Naive thymus-derived CD4-positive, alpha-beta T cell (primary cell): ENCODE results near the gene ATP1A3. TPM values are rescaled to one million over a fixed set of nuclear protein-coding genes. Genes with fewer than 3 reads are reported as not detected.
A peak's percentile ranks its signal among the peaks of the same experiment; 100 is the strongest.

Source experiments
- ATAC-seq: fragments of 150-1000 bp; cut with Tn5 transposase; 2 replicates; pipeline ENCODE4 v1.10.0; 2021; ENCODE audit warnings: mild to moderate bottlenecking, moderate library complexity
- CTCF ChIA-PET: fragments of 350-600 bp; sonication (Branson Sonifier 250); formaldehyde crosslinking; loops from one replicate; lab custom pipeline; 2021; ENCODE audit warnings: antibody characterized with exemption; lab: Charles Lee
- POLR2A ChIA-PET: fragments of 350-600 bp; sonication (Branson Sonifier 250); formaldehyde crosslinking; loops from one replicate; lab custom pipeline; 2021; ENCODE audit warnings: antibody characterized with exemption, inconsistent platforms; lab: Charles Lee
- DNase-seq, 9 donors: peaks; one replicate each; pipeline versions ENCODE4 v3.0.0 to v3.0.0-alpha.2; 2020 to 2022; ENCODE audit warnings: mixed read lengths in 1 of 9
- H3K27ac ChIP-seq: one replicate; pipeline ENCODE4 v1.7.0; 2013; ENCODE audit warnings: mild to moderate bottlenecking, low read depth, low read length, moderate library complexity
- H3K27me3 ChIP-seq, 2 donors: one replicate each; pipeline ENCODE4 v1.7.0; 2013; ENCODE audit warnings: low read length in 2 of 2, mild to moderate bottlenecking in 2 of 2, moderate library complexity in 2 of 2; ENCODE audit not compliant: control insufficient read depth in 2 of 2, insufficient read depth in 2 of 2
- H3K36me3 ChIP-seq, 3 experiments: 1 replicate in 2 of 3; 2 replicates in 1 of 3; pipeline ENCODE4 v1.7.0; 2013; ENCODE audit warnings: low read length in 3 of 3, mild to moderate bottlenecking in 3 of 3, moderate library complexity in 1 of 3; ENCODE audit not compliant: insufficient read depth in 3 of 3, control insufficient read depth in 2 of 3
- H3K4me1 ChIP-seq, 2 donors: one replicate each; pipeline ENCODE4 v1.7.0; 2013; ENCODE audit warnings: low read length in 2 of 2, mild to moderate bottlenecking in 2 of 2, moderate library complexity in 1 of 2; ENCODE audit not compliant: control insufficient read depth in 2 of 2, insufficient read depth in 2 of 2
- H3K4me3 ChIP-seq: 2 replicates; pipeline ENCODE4 v1.7.0; 2013; ENCODE audit warnings: mild to moderate bottlenecking, low read length
- H3K9me3 ChIP-seq, 3 experiments: 1 replicate in 2 of 3; 2 replicates in 1 of 3; pipeline ENCODE4 v1.7.0; 2013; ENCODE audit warnings: low read length in 3 of 3; ENCODE audit not compliant: control insufficient read depth in 2 of 3
- H3K27ac Mint-ChIP-seq, 9 donors: one replicate each; pipeline ENCODE4 v1.8.0; 2020 to 2022; ENCODE audit warnings: mixed read lengths in 9 of 9, mild to moderate bottlenecking in 8 of 9, moderate library complexity in 5 of 9, inconsistent platforms in 2 of 9
- H3K27me3 Mint-ChIP-seq, 5 donors: one replicate each; pipeline ENCODE4 v1.8.0; 2021 to 2022; ENCODE audit warnings: mixed read lengths in 5 of 5, mild to moderate bottlenecking in 1 of 5
- H3K36me3 Mint-ChIP-seq, 5 donors: one replicate each; pipeline ENCODE4 v1.8.0; 2020 to 2022; ENCODE audit warnings: mixed read lengths in 5 of 5, mild to moderate bottlenecking in 3 of 5, inconsistent platforms in 1 of 5
- H3K4me1 Mint-ChIP-seq, 7 donors: one replicate each; pipeline ENCODE4 v1.8.0; 2020 to 2022; ENCODE audit warnings: mixed read lengths in 7 of 7, mild to moderate bottlenecking in 3 of 7, inconsistent platforms in 1 of 7
- H3K4me3 Mint-ChIP-seq, 10 donors: one replicate each; pipeline ENCODE4 v1.8.0; 2020 to 2022; ENCODE audit warnings: mild to moderate bottlenecking in 10 of 10, mixed read lengths in 10 of 10, moderate library complexity in 6 of 10, inconsistent platforms in 2 of 10
- H3K9me3 Mint-ChIP-seq, 11 donors: one replicate each; pipeline ENCODE4 v1.8.0; 2020 to 2022; ENCODE audit warnings: mixed read lengths in 11 of 11, mild to moderate bottlenecking in 4 of 11, inconsistent platforms in 1 of 11, moderate library complexity in 1 of 11
- intact Hi-C, 2 donors: fragments of 100-400 bp; cut with micrococcal nuclease; formaldehyde crosslinking; loops; one replicate each; pipeline ENCODE4 v1.15.1; 2023
- polyA plus RNA-seq, 2 donors: library from polyadenylated mRNA; unstranded; fragments of 300-500 nt; fragmentation: Illumina TruSeq; gene quantifications; one replicate each; pipeline ENCODE4 v1.2.3, GENCODE V29; 2021
- total RNA-seq, 6 experiments: library from RNA in 5 of 6; stranded (reverse) in 5 of 6; gene quantifications; 1 replicate in 5 of 6; 2 replicates in 1 of 6; pipeline ENCODE4 v1.2.3 and lab custom pipeline; 2021 to 2026

Gene ATP1A3
- total and polyA plus RNA-seq, 7 experiments from 2014 or later = 0.54 to 5.0 (median 2.7) TPM

- H3K36me3 ChIP-seq = no peaks in the 10 kb centered on the region
- ChIA-PET CTCF (no interaction called here), POLR2A (no interaction called here)
- intact Hi-C loops = no loop called here
- H3K9me3 ChIP-seq = no peaks in the 10 kb centered on the region
- no peak overlapping the region for H3K27ac ChIP-seq
- no peaks in the 10 kb centered on the region for H3K36me3 Mint-ChIP-seq
- no peaks in the 10 kb centered on the region for H3K4me1 ChIP-seq
- H3K4me3 Mint-ChIP-seq = no peak overlapping the region
- DNase-seq = no peak
- peaks cover 0 to 4% of the 10 kb centered on the region in 2 donors for H3K27me3 ChIP-seq
- H3K27me3 Mint-ChIP-seq = peaks cover 0 to 27% (median 5%) of the 10 kb centered on the region in 5 donors
- H3K4me1 Mint-ChIP-seq = peaks cover 0 to 1% (median 0%) of the 10 kb centered on the region in 7 donors
- no peak overlapping the region for H3K4me3 ChIP-seq
- no peaks in the 10 kb centered on the region for H3K9me3 Mint-ChIP-seq
- no peak overlapping the region for H3K27ac Mint-ChIP-seq
- no peak for ATAC-seq
Observed at GRCh38 chr19:42024622-42025111, 30.6 kb upstream of the ATP1A3 start.

DNA sequence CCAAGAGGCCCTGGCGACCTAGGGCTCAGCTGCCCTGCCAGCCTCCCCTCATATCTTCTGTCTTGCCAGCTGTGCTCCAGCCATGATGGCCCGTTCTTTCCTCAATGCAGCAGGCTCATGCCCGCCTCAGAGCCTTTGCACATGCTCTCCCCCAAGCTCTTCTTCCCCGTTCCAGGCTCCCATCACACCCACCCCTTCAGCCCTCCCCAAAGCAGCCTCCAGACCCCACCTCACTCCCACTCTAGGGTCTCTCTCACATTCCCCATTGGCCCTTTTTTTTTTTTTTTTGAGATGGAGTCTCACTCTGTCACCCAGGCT is 29.9 kb upstream of the ATP1A3 start:
- Mint-ChIP-seq H3K36me3 (no peaks in the 10 kb centered on the region), H3K4me1 (peaks cover 0 to 1% (median 0%) of the 10 kb centered on the region in 7 donors), H3K27me3 (peaks cover 0 to 31% (median 5%) of the 10 kb centered on the region in 5 donors), H3K27ac (no peak overlapping the region), H3K4me3 (no peak overlapping the region), H3K9me3 (no peaks in the 10 kb centered on the region)
- POLR2A ChIA-PET = no interaction called here
- Histone ChIP-seq H3K9me3 (no peaks in the 10 kb centered on the region), H3K4me1 (no peaks in the 10 kb centered on the region), H3K27me3 (peaks cover 0 to 4% of the 10 kb centered on the region in 2 donors), H3K36me3 (no peaks in the 10 kb centered on the region), H3K4me3 (no peak overlapping the region), H3K27ac (no peak overlapping the region)
- CTCF ChIA-PET = no interaction called here
- DNase-seq = no peak
- intact Hi-C loops = no loop called here
- ATAC-seq = no peak

DNA sequence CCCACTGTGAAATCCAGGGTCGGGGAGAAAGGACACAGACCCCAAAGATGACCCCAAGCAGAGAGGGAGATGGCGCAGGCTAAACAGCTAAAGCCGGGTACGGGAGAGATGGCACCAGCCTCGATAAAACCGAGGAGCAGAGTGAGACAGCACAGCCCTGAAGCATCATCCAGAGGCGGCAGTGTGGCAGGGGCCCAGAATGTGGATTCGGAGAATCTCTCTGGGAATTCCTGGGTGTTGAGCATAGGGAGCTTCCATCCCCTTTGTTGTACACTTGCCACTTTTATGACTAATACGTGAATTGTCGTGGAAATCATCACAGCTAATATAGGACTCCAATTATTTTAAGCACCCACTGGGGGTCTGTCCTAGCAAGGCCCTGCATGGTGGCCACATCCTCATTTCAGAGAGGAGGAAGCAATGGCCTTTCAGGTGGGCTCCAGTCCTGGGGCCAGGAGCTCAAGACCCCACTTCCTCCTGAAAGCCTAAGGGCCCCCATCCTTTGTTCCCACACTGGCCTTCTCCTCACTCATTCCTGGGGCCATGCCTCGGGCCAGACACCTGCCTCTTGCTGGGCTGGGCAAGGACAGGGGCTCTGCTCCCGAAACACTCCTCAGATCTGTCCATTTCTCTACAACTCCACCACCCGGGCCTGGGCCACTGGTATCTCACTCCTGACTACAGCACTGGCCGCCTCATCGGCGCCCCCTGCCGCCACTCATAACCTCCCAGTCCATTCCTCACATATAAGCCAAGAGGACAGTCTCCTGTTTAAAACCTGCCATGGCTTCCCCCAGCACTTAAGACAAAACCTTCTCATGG is 29.3 kb upstream of the ATP1A3 start:
- intact Hi-C loops = no loop called here
- Mint-ChIP-seq H3K9me3 (no peaks in the 10 kb centered on the region), H3K36me3 (no peaks in the 10 kb centered on the region), H3K27ac (no peak overlapping the region), H3K4me3 (no peak overlapping the region), H3K4me1 (peaks cover 0 to 1% (median 0%) of the 10 kb centered on the region in 7 donors), H3K27me3 (peaks cover 0 to 28% (median 2%) of the 10 kb centered on the region in 5 donors)
- CTCF ChIA-PET = no interaction called here
- no peak for ATAC-seq
- POLR2A ChIA-PET = no interaction called here
- Histone ChIP-seq H3K36me3 (no peaks in the 10 kb centered on the region), H3K4me3 (no peak overlapping the region), H3K27ac (no peak overlapping the region), H3K27me3 (peaks cover 0 to 4% of the 10 kb centered on the region in 2 donors), H3K9me3 (no peaks in the 10 kb centered on the region), H3K4me1 (no peaks in the 10 kb centered on the region)
- peak in 1 of 9 donors; percentile 32 for DNase-seq

DNA sequence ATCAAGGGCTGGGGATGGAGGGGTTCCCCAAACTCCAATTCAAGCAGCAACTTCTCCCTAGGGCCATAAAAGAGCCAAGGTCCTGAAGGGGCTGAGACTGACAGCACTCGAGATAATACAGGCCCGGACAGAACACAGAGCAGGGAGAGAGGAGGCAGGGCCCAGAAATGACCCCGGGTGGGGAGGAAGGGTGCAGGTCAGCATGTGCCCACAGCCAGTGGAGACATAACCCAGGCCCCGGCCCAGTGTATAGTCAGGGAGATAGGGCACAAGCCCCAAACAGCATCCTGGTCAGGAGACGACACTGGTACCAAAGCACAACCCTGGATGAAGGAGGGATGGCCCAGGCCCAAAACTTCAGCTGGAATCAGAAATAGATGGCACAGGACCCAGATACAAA is 28.6 kb upstream of the ATP1A3 start:
- CTCF ChIA-PET = no interaction called here
- DNase-seq = no peak

DNA sequence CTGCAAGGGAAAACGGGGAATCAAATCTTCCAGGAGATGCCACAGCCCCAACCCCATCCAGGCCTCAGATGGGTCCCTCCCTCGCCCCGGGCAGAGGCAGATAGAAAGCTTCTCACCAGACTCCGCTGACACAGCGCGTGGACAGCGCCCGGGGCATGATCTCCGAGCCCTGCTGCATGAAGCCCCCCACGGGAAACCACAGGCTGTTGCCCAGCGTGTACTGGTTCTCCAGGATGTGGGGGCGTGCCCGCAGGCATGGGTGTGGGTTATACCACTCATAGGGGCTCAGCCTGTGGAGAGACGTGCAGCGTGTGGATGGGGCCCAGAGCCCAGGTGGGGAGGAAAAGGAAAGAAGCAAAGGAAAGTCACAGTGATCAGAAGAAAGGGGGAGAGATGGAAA is 27.2 kb upstream of the ATP1A3 start:
- Mint-ChIP-seq H3K27ac (no peak overlapping the region), H3K27me3 (peaks cover 0 to 19% (median 0%) of the 10 kb centered on the region in 5 donors), H3K9me3 (peaks cover 0 to 2% (median 0%) of the 10 kb centered on the region in 11 donors), H3K36me3 (no peaks in the 10 kb centered on the region), H3K4me3 (no peak overlapping the region), H3K4me1 (peaks cover 0 to 4% (median 0%) of the 10 kb centered on the region in 7 donors)
- Histone ChIP-seq H3K9me3 (no peaks in the 10 kb centered on the region), H3K36me3 (no peaks in the 10 kb centered on the region), H3K4me3 (no peak overlapping the region), H3K27me3 (peaks cover 0 to 4% of the 10 kb centered on the region in 2 donors), H3K27ac (no peak overlapping the region), H3K4me1 (no peaks in the 10 kb centered on the region)
- CTCF ChIA-PET = no interaction called here
- POLR2A ChIA-PET = no interaction called here
- DNase-seq (no peak), ATAC-seq (no peak)
- intact Hi-C loops = no loop called here

More for the DNA sequence above, 28.6 kb upstream of the ATP1A3 start:
- Histone ChIP-seq H3K4me3 (no peak overlapping the region), H3K9me3 (no peaks in the 10 kb centered on the region), H3K27ac (no peak overlapping the region), H3K27me3 (peaks cover 0 to 4% of the 10 kb centered on the region in 2 donors), H3K36me3 (no peaks in the 10 kb centered on the region), H3K4me1 (no peaks in the 10 kb centered on the region)
- ATAC-seq = no peak
- Mint-ChIP-seq H3K36me3 (no peaks in the 10 kb centered on the region), H3K9me3 (no peaks in the 10 kb centered on the region), H3K4me1 (peaks cover 0 to 1% (median 0%) of the 10 kb centered on the region in 7 donors), H3K27ac (peak overlapping the region in 1 of 9 donors; percentile 12), H3K27me3 (peaks cover 0 to 26% (median 0%) of the 10 kb centered on the region in 5 donors), H3K4me3 (no peak overlapping the region)
- intact Hi-C loops = no loop called here
- POLR2A ChIA-PET = no interaction called here

DNA sequence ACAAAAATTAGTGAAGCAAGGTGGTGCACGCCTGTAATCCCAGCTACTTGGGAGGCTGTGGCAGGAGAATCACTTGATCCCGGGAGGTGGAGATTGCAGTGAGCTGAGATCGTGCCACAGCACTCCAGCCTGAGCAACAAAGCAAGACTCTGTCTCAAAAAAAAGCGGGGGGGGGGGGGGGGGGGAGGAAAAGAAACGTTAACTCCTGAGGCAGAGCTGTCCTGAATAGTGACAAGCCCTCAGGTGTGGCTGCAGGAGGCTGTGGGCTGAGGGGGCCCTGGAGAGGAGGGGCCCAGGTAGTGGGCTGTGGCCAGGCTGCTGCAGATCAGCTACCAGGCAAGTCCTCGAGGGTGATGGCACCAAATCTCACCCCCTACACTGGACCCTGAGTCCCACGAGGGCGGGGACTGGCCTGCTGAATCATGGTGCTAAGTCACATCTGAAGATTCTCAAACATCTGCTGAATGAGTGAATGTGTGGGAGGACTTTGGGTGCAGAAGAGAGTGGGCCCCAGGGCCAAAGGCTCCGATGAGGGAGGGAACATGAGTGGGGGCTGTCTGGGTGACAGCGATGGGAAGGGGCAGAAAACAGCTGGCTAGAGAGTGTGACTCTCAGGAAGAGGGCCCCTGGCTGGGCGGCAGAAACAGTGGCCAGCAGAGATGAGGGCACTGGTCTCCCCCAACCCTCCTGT is 24.6 kb upstream of the ATP1A3 start:
- Histone ChIP-seq H3K4me1 (no peaks in the 10 kb centered on the region), H3K9me3 (no peaks in the 10 kb centered on the region), H3K36me3 (no peaks in the 10 kb centered on the region), H3K27me3 (no peaks in the 10 kb centered on the region), H3K27ac (no peak overlapping the region), H3K4me3 (no peak overlapping the region)
- peaks cover 0 to 4% (median 0%) of the 10 kb centered on the region in 7 donors for H3K4me1 Mint-ChIP-seq
- DNase-seq (no peak), ATAC-seq (no peak)
- intact Hi-C loops = no loop called here
- no peaks in the 10 kb centered on the region for H3K36me3 Mint-ChIP-seq
- CTCF ChIA-PET = no interaction called here
- H3K27ac Mint-ChIP-seq = no peak overlapping the region
- POLR2A ChIA-PET = no interaction called here
- peaks cover 0 to 2% (median 0%) of the 10 kb centered on the region in 11 donors for H3K9me3 Mint-ChIP-seq
- no peak overlapping the region for H3K4me3 Mint-ChIP-seq
- H3K27me3 Mint-ChIP-seq = peaks cover 0 to 10% (median 0%) of the 10 kb centered on the region in 5 donors
